Activated T-cell treated with anti-CD3 and anti-CD28 coated beads, Interleukin-2, amount 50 U/mL, for 24 hours (primary cell): Measurements from ENCODE around the gene RAI1.
"Not testable (repeated sequence)": the region's sequence is repeated elsewhere in the genome, so short reads cannot be mapped to it uniquely, and the experiment has no call there.

Experiments
- DNase-seq: peaks from one replicate; pipeline ENCODE4 v3.0.0-alpha.2; 2020
- H3K27ac Mint-ChIP-seq: 2 replicates; pipeline ENCODE4 v1.8.0; 2020; ENCODE audit warnings: mild to moderate bottlenecking, mixed read lengths
- H3K27me3 Mint-ChIP-seq: 2 replicates; pipeline ENCODE4 v1.8.0; 2020; ENCODE audit warnings: mixed read lengths
- H3K36me3 Mint-ChIP-seq: 2 replicates; pipeline ENCODE4 v1.8.0; 2020; ENCODE audit warnings: low read depth, mixed read lengths
- H3K4me1 Mint-ChIP-seq: 2 replicates; pipeline ENCODE4 v1.8.0; 2020; ENCODE audit warnings: low read depth, mixed read lengths
- H3K4me3 Mint-ChIP-seq: 2 replicates; pipeline ENCODE4 v1.8.0; 2020; ENCODE audit warnings: mild to moderate bottlenecking, moderate library complexity, mixed read lengths
- H3K9me3 Mint-ChIP-seq: 2 replicates; pipeline ENCODE4 v1.8.0; 2020; ENCODE audit warnings: mixed read lengths

The RAI1 gene

GRCh38 chr17:17681744-17682292 lies 560 bp downstream of the RAI1 start:
- Mint-ChIP-seq H3K27ac (peak overlapping the region; percentile 90), H3K27me3 (no peaks in the 10 kb centered on the region), H3K4me3 (peak overlapping the region; percentile 84), H3K9me3 (no peaks in the 10 kb centered on the region), H3K36me3 (peaks cover 20% of the 10 kb centered on the region), H3K4me1 (peaks cover 41% of the 10 kb centered on the region)
- DNase-seq: no peak

DNA sequence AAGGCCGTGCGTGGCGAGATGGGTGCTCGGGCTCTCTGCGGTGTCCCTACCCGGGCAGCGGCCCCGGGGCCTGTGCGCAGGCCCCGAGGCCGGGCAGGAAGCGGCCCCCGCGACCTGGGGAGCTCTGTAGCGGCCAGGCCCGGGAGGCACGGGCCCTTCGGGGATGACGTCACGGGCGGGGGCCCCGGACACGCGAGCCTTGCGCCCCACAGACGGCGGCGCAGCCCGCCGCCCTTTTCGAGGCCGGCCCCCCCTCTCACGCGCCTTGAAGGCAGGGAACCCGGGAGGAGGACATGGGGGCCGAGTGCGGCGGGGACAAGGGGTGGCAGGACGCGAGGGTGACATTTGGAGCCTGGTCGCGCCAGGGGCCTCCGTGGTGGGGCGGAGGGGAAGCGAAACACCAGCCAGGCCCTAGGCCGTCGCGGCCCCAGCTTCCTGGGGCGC lies 1.1 kb downstream of the RAI1 start:
- H3K4me1 Mint-ChIP-seq: peaks cover 40% of the 10 kb centered on the region
- DNase-seq: peak; percentile 74
- no peaks in the 10 kb centered on the region for H3K27me3 Mint-ChIP-seq
- H3K36me3 Mint-ChIP-seq: peaks cover 20% of the 10 kb centered on the region
- H3K9me3 Mint-ChIP-seq: no peaks in the 10 kb centered on the region
- H3K27ac Mint-ChIP-seq: peak overlapping the region; percentile 90
- peak overlapping the region; percentile 84 for H3K4me3 Mint-ChIP-seq

GRCh38 chr17:17682737-17683680 lies 1.8 kb downstream of the RAI1 start:
- peak overlapping the region; percentile 84 for H3K4me3 Mint-ChIP-seq
- H3K4me1 Mint-ChIP-seq: peaks cover 42% of the 10 kb centered on the region
- H3K9me3 Mint-ChIP-seq: no peaks in the 10 kb centered on the region
- no peaks in the 10 kb centered on the region for H3K27me3 Mint-ChIP-seq
- DNase-seq: peak; percentile 81
- H3K27ac Mint-ChIP-seq: peak overlapping the region; percentile 92
- peaks cover 20% of the 10 kb centered on the region for H3K36me3 Mint-ChIP-seq

DNA sequence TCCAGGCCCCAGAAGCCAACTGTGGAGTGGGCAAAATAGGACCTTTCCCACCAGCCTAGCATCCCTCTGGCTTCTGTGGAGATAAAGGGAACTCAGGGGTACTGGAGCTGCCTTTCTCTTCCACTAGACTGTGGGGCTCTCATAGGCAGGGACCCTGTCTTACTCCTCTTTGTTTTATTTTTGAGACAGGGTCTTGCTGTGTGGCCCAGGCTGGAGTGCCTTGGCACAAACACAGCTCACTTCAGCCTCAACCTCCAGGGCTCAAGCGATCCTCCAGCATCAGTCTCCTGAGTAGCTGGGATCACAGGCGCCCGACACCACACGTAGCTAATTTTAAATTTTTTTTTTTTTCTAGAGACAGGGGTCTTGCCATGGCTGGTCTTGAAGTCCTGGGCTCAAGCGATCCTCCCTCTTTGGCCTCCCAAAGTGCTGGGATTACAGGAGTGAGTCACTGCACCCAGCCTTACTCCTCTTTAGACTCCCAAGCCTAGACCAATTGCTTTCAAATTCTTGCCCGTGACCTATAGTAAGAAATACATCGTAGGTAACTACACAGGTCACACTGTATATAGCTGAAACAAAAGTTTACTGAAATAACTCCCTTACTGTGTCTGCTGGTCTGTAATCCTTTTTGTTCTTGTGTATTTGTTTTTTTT lies 2.6 kb downstream of the RAI1 start:
- Mint-ChIP-seq H3K36me3 (peaks cover 20% of the 10 kb centered on the region), H3K27me3 (no peaks in the 10 kb centered on the region), H3K4me3 (peak overlapping the region; percentile 84), H3K4me1 (peaks cover 42% of the 10 kb centered on the region), H3K27ac (peak overlapping the region; percentile 92), H3K9me3 (no peaks in the 10 kb centered on the region)
- DNase-seq: no peak

DNA sequence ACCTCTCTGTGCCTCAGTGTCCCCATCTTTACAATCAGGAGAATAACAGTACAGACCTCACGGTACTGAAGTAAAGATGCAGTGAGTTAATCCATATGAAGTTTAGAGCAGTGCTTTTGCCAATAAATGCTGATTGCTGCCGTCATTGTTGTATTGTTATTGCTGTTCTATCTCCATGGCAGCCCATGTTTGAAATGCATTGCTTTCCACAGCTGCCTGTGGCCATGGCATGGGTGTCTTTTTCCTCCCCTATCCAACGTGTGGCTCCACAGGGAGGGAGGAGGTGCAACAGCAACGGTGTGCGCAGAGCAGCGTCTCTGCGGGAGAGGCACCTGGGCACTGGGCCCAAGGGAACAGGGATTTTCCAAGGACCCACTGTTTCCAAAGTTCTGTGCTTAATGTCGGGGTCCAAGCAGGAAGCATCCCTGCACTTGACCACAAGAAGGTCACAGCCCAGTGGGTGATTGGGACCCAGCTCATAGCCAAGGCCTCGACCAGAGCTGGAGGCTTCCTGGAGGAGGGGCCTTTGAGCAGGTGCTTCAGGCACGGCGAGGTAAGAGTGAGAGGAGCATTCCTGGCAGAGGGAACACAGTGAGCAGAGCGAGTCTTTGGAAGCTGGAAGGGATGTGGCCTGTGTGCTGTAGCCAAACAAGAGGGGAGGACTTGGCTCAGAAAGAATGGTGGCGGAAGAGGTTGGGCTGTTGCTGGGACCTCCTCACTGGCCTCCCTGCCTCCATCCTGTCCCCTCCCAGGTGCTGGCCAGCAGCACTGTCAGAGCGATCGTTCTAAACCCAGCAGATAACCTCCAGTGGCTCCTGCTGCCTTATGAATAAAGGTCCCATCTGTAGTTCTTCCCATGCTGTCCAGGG lies 3.9 kb downstream of the RAI1 start:
- DNase-seq: no peak

DNA sequence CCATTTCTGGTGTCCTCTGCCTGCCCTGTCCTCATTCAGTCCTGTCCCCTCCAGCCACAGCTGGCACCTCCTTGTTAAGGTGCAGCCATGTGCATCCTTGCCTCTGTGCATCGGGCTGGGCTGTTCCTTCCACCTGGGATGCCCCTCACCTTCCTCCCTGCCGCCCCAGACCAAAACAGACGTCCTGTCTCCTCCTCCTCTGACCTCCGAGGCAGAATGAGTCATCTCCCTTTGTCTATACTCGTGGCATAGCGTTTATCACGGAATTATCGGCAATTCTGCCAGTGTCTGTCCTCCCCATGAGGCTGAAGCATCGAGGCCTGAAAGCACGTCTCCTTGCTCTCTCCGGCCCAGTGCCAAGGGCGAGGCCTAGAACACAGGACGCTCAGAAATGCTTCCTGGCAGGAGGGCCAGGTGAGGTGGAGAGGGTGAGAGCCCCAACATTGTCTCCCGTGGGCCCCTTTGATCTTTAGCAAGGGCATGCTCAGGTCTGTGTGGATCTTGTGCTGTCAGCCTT lies 4.6 kb downstream of the RAI1 start:
- peak overlapping the region; percentile 33 for H3K4me3 Mint-ChIP-seq
- H3K27me3 Mint-ChIP-seq: no peaks in the 10 kb centered on the region
- H3K9me3 Mint-ChIP-seq: no peaks in the 10 kb centered on the region
- DNase-seq: no peak
- peaks cover 57% of the 10 kb centered on the region for H3K4me1 Mint-ChIP-seq
- peak overlapping the region; percentile 74 for H3K27ac Mint-ChIP-seq
- peaks cover 23% of the 10 kb centered on the region for H3K36me3 Mint-ChIP-seq

More for the DNA sequence above, 3.9 kb downstream of the RAI1 start:
- no peaks in the 10 kb centered on the region for H3K27me3 Mint-ChIP-seq
- peaks cover 52% of the 10 kb centered on the region for H3K4me1 Mint-ChIP-seq
- no peaks in the 10 kb centered on the region for H3K9me3 Mint-ChIP-seq
- peaks cover 23% of the 10 kb centered on the region for H3K36me3 Mint-ChIP-seq
- peak overlapping the region; percentile 32 for H3K4me3 Mint-ChIP-seq
- peak overlapping the region; percentile 74 for H3K27ac Mint-ChIP-seq

- H3K4me1 Mint-ChIP-seq: peaks cover 77% of the 10 kb centered on the region
- H3K27me3 Mint-ChIP-seq: no peaks in the 10 kb centered on the region
- peaks cover 12% of the 10 kb centered on the region for H3K36me3 Mint-ChIP-seq
- no peaks in the 10 kb centered on the region for H3K9me3 Mint-ChIP-seq
- no peak overlapping the region for H3K27ac Mint-ChIP-seq
- no peak for DNase-seq
- no peak overlapping the region for H3K4me3 Mint-ChIP-seq
These were observed 8.1 kb downstream of the RAI1 start for GRCh38 chr17:17689312-17689711.

- DNase-seq, H3K4me3 Mint-ChIP-seq, H3K9me3 Mint-ChIP-seq, H3K27me3 Mint-ChIP-seq, H3K36me3 Mint-ChIP-seq: not testable (repeated sequence)
- Mint-ChIP-seq H3K27ac (peak overlapping the region; percentile 57), H3K4me1 (peaks cover 74% of the 10 kb centered on the region)
These were observed 9.0 kb downstream of the RAI1 start for GRCh38 chr17:17690233-17690632.

GRCh38 chr17:17691468-17692263 lies 10.4 kb downstream of the RAI1 start:
- H3K27me3 Mint-ChIP-seq: no peaks in the 10 kb centered on the region
- H3K27ac Mint-ChIP-seq: peak overlapping the region; percentile 87
- DNase-seq: no peak
- no peaks in the 10 kb centered on the region for H3K9me3 Mint-ChIP-seq
- no peak overlapping the region for H3K4me3 Mint-ChIP-seq
- peaks cover 78% of the 10 kb centered on the region for H3K4me1 Mint-ChIP-seq
- H3K36me3 Mint-ChIP-seq: peaks cover 5% of the 10 kb centered on the region

- DNase-seq: no peak
- Mint-ChIP-seq H3K4me1 (peaks cover 80% of the 10 kb centered on the region), H3K9me3 (no peaks in the 10 kb centered on the region), H3K4me3 (no peak overlapping the region), H3K27ac (peak overlapping the region; percentile 87), H3K27me3 (no peaks in the 10 kb centered on the region), H3K36me3 (peaks cover 5% of the 10 kb centered on the region)
These were observed 11.3 kb downstream of the RAI1 start for GRCh38 chr17:17692353-17693252.

DNA sequence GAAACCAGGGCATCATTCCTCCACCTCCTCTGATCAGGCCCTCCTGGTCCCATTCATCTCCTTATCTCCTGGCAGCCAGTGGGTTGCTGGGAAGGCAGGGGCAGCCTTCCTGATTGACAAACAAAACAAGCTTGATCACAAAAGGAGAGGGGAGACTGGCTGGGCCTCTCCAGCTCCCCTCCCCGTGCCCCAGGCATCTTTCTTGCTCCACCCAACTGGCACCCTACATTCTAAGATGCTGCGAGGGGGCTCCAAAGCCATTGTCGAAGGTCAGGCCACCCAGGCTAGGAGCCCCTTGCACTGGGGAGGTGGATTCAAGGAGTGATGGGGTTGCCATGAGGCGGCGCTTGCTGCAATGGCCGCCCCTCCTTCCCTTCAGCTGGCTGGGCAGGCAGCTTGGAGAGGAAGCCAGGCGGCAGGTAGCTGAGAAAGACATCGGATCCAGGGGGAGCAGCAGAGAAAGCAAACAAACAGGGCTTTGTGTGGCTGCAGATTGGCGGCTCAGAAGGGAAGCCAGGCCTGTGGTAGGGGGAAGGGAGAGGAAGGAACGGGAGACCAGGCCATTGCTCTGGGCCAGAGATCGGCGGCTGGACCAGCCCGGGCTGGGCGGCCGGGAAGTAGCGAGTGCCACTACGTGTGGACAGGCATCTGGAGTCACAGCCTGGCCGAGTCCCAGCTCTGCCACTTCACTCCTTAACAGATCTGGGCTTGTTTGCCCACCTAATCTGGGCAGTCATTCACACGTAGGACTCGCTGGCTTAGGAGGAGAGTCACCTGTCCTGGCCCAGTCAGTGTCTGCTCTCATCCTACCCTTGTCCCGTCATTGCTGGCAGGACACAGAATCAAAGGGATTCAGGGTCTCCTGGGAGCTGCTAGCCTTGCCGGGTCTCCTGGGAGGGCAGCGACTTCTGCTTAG lies 12.3 kb downstream of the RAI1 start:
- no peaks in the 10 kb centered on the region for H3K27me3 Mint-ChIP-seq
- no peak for DNase-seq
- H3K4me1 Mint-ChIP-seq: peaks cover 88% of the 10 kb centered on the region
- peak overlapping the region; percentile 68 for H3K4me3 Mint-ChIP-seq
- peak overlapping the region; percentile 96 for H3K27ac Mint-ChIP-seq
- H3K9me3 Mint-ChIP-seq: no peaks in the 10 kb centered on the region
- peaks cover 5% of the 10 kb centered on the region for H3K36me3 Mint-ChIP-seq
